Upper lobe of left lung (tissue), 4 donors: ENCODE measurements around the gene DOCK7.

Experiments
- POLR2A ChIP-seq, 4 donors: fragments of 450-650 bp; IDR thresholded peaks; one replicate each; pipeline ENCODE4 v1.5.1; 2016 to 2017; ENCODE audit warnings: antibody characterized with exemption in 4 of 4, mild to moderate bottlenecking in 2 of 4
- TF ChIP-seq, protein P1 (sequence below), 6 experiments: fragments of 450-650 bp in 4 of 6; fragments of 200-600 bp in 2 of 6; sonication (generic) in 2 of 6; IDR thresholded peaks; one replicate each; pipeline ENCODE4 v1.5.1; 2016 to 2019; ENCODE audit warnings: antibody characterized with exemption in 6 of 6

- TF ChIP-seq, protein P1, sequence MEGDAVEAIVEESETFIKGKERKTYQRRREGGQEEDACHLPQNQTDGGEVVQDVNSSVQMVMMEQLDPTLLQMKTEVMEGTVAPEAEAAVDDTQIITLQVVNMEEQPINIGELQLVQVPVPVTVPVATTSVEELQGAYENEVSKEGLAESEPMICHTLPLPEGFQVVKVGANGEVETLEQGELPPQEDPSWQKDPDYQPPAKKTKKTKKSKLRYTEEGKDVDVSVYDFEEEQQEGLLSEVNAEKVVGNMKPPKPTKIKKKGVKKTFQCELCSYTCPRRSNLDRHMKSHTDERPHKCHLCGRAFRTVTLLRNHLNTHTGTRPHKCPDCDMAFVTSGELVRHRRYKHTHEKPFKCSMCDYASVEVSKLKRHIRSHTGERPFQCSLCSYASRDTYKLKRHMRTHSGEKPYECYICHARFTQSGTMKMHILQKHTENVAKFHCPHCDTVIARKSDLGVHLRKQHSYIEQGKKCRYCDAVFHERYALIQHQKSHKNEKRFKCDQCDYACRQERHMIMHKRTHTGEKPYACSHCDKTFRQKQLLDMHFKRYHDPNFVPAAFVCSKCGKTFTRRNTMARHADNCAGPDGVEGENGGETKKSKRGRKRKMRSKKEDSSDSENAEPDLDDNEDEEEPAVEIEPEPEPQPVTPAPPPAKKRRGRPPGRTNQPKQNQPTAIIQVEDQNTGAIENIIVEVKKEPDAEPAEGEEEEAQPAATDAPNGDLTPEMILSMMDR (IDR thresholded peaks at IDR 0.05) = no peak
- no peak for TF ChIP-seq POLR2A (IDR thresholded peaks at IDR 0.05)
Observed at GRCh38 chr1:62424411-62424810, 263.8 kb downstream of the DOCK7 start.
